ENCODE results near the gene ME3. TPM values are rescaled to one million over a fixed set of nuclear protein-coding genes. Genes with fewer than 3 reads are reported as not detected.

The ME3 gene
- total RNA-seq, 1 donor from 2014 or later = 0.92 TPM

DNA sequence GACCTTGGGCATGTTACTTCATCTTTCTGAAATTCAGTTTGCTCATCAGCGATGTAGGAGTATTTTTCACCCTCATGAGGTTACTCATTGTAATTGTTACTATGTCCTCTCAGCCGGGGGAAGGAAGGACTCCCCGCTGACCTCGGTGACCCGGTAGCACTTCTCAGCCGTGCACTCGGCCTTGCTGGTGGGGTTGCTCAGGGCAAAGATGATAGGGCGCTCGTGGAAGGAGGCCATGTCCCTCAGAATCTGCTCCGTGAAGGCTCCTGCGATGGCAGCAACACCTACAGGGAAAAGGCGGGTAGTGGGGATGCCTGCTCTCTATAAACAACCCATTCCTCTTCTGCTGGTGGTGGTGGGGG lies 225.5 kb downstream of the ME3 start:
- Mint-ChIP-seq H3K36me3 (ENCODE audit: low read depth, unreplicated experiment) (no peaks in the 10 kb centered on the region), H3K4me1 (ENCODE audit: unreplicated experiment) (no peaks in the 10 kb centered on the region), H3K4me3 (ENCODE audit: unreplicated experiment) (no peak overlapping the region), H3K27me3 (ENCODE audit: unreplicated experiment) (no peaks in the 10 kb centered on the region), H3K27ac (ENCODE audit: unreplicated experiment) (no peak overlapping the region), H3K9me3 (ENCODE audit: unreplicated experiment) (no peaks in the 10 kb centered on the region)
- no peak for DNase-seq (ENCODE audit: low spot score)
- TF ChIP-seq, protein P1, sequence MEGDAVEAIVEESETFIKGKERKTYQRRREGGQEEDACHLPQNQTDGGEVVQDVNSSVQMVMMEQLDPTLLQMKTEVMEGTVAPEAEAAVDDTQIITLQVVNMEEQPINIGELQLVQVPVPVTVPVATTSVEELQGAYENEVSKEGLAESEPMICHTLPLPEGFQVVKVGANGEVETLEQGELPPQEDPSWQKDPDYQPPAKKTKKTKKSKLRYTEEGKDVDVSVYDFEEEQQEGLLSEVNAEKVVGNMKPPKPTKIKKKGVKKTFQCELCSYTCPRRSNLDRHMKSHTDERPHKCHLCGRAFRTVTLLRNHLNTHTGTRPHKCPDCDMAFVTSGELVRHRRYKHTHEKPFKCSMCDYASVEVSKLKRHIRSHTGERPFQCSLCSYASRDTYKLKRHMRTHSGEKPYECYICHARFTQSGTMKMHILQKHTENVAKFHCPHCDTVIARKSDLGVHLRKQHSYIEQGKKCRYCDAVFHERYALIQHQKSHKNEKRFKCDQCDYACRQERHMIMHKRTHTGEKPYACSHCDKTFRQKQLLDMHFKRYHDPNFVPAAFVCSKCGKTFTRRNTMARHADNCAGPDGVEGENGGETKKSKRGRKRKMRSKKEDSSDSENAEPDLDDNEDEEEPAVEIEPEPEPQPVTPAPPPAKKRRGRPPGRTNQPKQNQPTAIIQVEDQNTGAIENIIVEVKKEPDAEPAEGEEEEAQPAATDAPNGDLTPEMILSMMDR (IDR thresholded peaks at IDR 0.05; ENCODE audit: unreplicated experiment) = no peak

DNA sequence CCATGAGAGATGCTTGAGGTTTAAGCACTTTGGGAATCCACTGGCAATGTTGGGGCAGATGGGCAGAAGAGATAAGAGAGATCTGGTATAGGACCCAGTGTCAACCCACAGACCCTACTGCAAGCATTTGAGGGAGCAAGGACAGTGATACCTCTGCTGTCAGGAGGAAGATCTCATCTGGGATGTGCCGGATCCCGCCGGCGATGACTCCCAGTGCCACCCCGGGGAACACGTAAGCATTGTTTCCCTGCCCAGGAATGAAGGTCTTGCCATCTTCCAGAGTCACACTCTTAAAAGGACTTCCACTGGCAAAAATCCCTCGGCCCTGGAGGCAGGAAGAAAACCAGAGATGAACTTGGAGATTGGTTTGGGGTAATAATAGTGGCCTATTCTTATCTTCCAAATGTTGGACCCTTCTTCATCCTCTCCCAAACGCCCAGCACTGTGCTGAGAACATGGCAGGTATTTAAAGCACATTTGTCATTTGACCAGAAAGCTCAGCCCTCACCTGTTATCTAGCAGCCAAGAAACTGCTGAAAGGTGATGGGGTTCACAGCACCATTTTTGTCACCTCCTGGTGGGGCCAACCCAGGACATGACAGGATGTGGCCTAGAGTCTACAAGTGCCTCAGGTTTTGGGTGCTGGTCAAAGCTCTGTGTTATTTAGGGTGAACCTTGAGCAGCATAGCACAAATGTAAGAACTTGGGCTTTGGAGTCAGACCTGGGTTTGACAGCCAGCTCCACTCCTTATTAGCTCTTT lies 226.1 kb downstream of the ME3 start:
- no peak for DNase-seq (ENCODE audit: low spot score)
- Mint-ChIP-seq H3K9me3 (ENCODE audit: unreplicated experiment) (no peaks in the 10 kb centered on the region), H3K27me3 (ENCODE audit: unreplicated experiment) (no peaks in the 10 kb centered on the region), H3K4me1 (ENCODE audit: unreplicated experiment) (no peaks in the 10 kb centered on the region), H3K27ac (ENCODE audit: unreplicated experiment) (no peak overlapping the region), H3K4me3 (ENCODE audit: unreplicated experiment) (no peak overlapping the region), H3K36me3 (ENCODE audit: low read depth, unreplicated experiment) (no peaks in the 10 kb centered on the region)
- TF ChIP-seq, protein P1 (IDR thresholded peaks at IDR 0.05; ENCODE audit: unreplicated experiment) = no peak

DNA sequence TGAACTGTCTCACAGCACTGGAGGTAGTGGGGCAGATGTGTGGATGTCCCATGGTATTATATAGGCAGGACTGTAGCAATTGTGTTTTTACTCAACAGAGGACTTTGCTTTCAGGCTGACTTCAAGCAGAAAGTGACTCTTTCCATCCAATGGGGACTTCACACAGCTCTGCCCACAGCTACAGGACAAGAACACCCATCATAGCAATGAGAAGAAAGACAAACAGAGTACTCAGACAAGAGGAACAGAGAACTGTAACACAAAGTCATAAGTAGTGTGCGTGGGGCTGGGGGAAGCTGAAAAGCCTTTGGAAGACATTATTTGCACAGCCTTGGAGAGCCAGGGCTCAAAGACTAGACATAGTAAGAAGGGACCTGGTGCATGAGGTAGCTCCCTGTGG lies 227.4 kb downstream of the ME3 start:
- no peak overlapping the region for H3K27ac Mint-ChIP-seq (ENCODE audit: unreplicated experiment)
- H3K27me3 Mint-ChIP-seq (ENCODE audit: unreplicated experiment) = peaks cover 3% of the 10 kb centered on the region
- no peaks in the 10 kb centered on the region for H3K9me3 Mint-ChIP-seq (ENCODE audit: unreplicated experiment)
- TF ChIP-seq, protein P1 (IDR thresholded peaks at IDR 0.05; ENCODE audit: unreplicated experiment) = no peak
- DNase-seq (ENCODE audit: low spot score) = no peak
- H3K36me3 Mint-ChIP-seq (ENCODE audit: low read depth, unreplicated experiment) = no peaks in the 10 kb centered on the region
- no peak overlapping the region for H3K4me3 Mint-ChIP-seq (ENCODE audit: unreplicated experiment)
- peaks cover 5% of the 10 kb centered on the region for H3K4me1 Mint-ChIP-seq (ENCODE audit: unreplicated experiment)

DNA sequence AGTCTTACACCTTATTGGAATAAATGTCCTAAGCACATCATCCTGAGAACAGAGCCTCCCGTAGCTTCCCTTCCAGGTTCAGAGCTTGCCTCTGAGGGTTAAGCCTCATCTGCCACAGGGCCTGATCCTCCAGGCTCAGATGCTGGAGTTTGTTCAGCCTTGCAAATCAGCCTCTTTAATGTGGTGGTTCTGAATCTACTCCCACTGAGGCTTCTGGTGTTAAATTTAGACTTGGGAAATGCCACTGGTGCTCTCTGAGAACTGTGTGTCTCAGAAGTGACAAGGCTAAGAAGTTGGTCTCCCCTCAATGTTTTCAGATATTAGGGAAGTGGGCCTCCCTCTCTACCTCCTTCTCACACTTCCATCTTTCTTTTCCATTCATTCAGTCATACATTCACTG lies 229.0 kb downstream of the ME3 start:
- Mint-ChIP-seq H3K27ac (ENCODE audit: unreplicated experiment) (no peak overlapping the region), H3K36me3 (ENCODE audit: low read depth, unreplicated experiment) (no peaks in the 10 kb centered on the region), H3K27me3 (ENCODE audit: unreplicated experiment) (peaks cover 3% of the 10 kb centered on the region)

DNA sequence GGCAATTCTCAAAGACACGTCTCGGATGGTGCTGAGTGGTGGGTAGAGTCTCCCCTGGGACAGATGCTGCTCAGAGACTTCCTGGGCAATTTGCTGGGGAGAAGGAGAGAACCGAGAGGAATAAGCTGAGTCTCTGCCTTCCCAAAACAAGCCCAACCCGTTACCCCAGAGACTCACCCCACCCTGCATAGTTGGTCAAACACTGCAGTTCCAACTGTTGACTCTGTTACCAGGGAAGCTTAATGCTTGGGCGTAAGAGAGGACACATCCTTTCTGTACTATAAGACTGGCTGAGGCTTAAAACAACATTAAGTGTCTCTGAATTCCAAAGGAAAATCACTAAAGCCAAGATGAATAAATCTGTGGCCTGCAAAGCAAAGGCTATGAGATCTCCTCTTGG lies 229.6 kb downstream of the ME3 start:
- Mint-ChIP-seq H3K4me3 (ENCODE audit: unreplicated experiment) (no peak overlapping the region), H3K36me3 (ENCODE audit: low read depth, unreplicated experiment) (no peaks in the 10 kb centered on the region)
- TF ChIP-seq, protein P1 (IDR thresholded peaks at IDR 0.05; ENCODE audit: unreplicated experiment) = no peak

More for the DNA sequence above, 229.0 kb downstream of the ME3 start:
- no peak overlapping the region for H3K4me3 Mint-ChIP-seq (ENCODE audit: unreplicated experiment)
- no peak for DNase-seq (ENCODE audit: low spot score)
- TF ChIP-seq, protein P1 (IDR thresholded peaks at IDR 0.05; ENCODE audit: unreplicated experiment) = no peak
- peaks cover 10% of the 10 kb centered on the region for H3K4me1 Mint-ChIP-seq (ENCODE audit: unreplicated experiment)
- H3K9me3 Mint-ChIP-seq (ENCODE audit: unreplicated experiment) = no peaks in the 10 kb centered on the region

More for the DNA sequence above, 229.6 kb downstream of the ME3 start:
- Mint-ChIP-seq H3K27me3 (ENCODE audit: unreplicated experiment) (peaks cover 3% of the 10 kb centered on the region), H3K4me1 (ENCODE audit: unreplicated experiment) (peaks cover 10% of the 10 kb centered on the region), H3K27ac (ENCODE audit: unreplicated experiment) (no peak overlapping the region), H3K9me3 (ENCODE audit: unreplicated experiment) (no peaks in the 10 kb centered on the region)
- no peak for DNase-seq (ENCODE audit: low spot score)

Data from endothelial cell (in vitro differentiated cells).